ENCODE data around the gene RPTOR. TPM values are rescaled to one million over a fixed set of nuclear protein-coding genes. Genes with fewer than 3 reads are reported as not detected.

RPTOR gene
- total and polyA plus RNA-seq, 2 donors = 8.1 to 10.3 TPM

- whole genome bisulfite sequencing = 43% methylated on average over 28 of the region's 28 CpGs
These were observed 303.0 kb downstream of the RPTOR start for GRCh38 chr17:80847496-80848230.

DNA sequence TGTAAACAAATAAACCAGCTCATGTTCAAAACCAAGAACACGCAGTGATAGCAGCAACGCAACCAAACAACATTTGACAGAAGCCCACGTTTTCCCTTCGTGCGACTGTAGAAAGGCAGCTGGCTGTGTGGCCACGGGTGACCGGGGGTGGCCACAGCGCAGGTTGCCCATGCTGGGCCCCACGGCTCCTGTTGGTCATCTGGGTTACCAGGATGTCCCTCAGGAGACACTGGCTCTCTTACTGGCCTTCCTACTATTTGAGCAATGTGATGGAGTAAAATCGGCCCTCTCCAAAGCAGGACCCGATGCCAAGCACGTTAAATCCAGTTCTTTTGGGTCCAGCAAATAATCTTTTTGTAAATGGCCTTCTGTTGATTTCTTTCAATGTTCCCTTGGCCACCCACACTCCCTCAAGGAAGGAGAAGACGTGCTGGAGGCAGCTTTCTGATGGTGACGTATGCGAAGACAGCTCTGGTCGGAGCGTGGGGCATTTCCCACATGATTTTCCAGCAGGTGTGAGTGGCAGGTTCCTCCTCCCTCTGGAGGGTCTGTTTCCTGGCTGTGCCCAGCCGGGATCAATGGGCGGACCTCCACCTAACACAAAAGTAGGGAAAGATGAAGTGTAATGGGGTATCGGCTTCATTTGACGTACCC lies 303.9 kb downstream of the RPTOR start:
- DNase-seq (ENCODE audit: low read depth in 6 of 9, low spot score in 9 of 9) = no peak
- H3K36me3 ChIP-seq (ENCODE audit: control insufficient read depth in 2 of 2, insufficient read depth in 2 of 2, low read length in 1 of 2) = peaks cover 30 to 64% of the 10 kb centered on the region in 2 donors

More at GRCh38 chr17:80847496-80848230, 303.0 kb downstream of the RPTOR start:
- Histone ChIP-seq H3K27me3 (ENCODE audit: control insufficient read depth in 2 of 2, insufficient read depth in 1 of 2, low read length in 1 of 2) (no peaks in the 10 kb centered on the region), H3K9me3 (ENCODE audit: control insufficient read depth in 2 of 2, insufficient read depth in 1 of 2, low read length in 1 of 2) (no peaks in the 10 kb centered on the region), H3K4me1 (ENCODE audit: control insufficient read depth in 2 of 2, insufficient read depth in 2 of 2, low read length in 2 of 2) (peaks cover 13 to 46% of the 10 kb centered on the region in 2 donors), H3K27ac (ENCODE audit: low read depth in 1 of 2, low read length in 1 of 2) (peak overlapping the region in 1 of 2 donors; percentile 48), H3K4me3 (ENCODE audit: low read length in 2 of 2) (no peak overlapping the region), H3K36me3 (ENCODE audit: control insufficient read depth in 2 of 2, insufficient read depth in 2 of 2, low read length in 1 of 2) (peaks cover 28 to 56% of the 10 kb centered on the region in 2 donors)
- peak in 5 of 9 donors; percentile 42 to 73 (median 54) for DNase-seq (ENCODE audit: low read depth in 6 of 9, low spot score in 9 of 9)

GRCh38 chr17:80849119-80849518 lies 304.5 kb downstream of the RPTOR start:
- Histone ChIP-seq H3K4me1 (ENCODE audit: control insufficient read depth in 2 of 2, insufficient read depth in 2 of 2, low read length in 2 of 2) (peaks cover 13 to 45% of the 10 kb centered on the region in 2 donors), H3K9me3 (ENCODE audit: control insufficient read depth in 2 of 2, insufficient read depth in 1 of 2, low read length in 1 of 2) (no peaks in the 10 kb centered on the region), H3K36me3 (ENCODE audit: control insufficient read depth in 2 of 2, insufficient read depth in 2 of 2, low read length in 1 of 2) (peaks cover 27 to 66% of the 10 kb centered on the region in 2 donors), H3K27me3 (ENCODE audit: control insufficient read depth in 2 of 2, insufficient read depth in 1 of 2, low read length in 1 of 2) (no peaks in the 10 kb centered on the region), H3K4me3 (ENCODE audit: low read length in 2 of 2) (no peak overlapping the region), H3K27ac (ENCODE audit: low read depth in 1 of 2, low read length in 1 of 2) (no peak overlapping the region)
- no peak for DNase-seq (ENCODE audit: low read depth in 6 of 9, low spot score in 9 of 9)
- 98% methylated on average over 12 of the region's 12 CpGs for WGBS

More for the DNA sequence above, 303.9 kb downstream of the RPTOR start:
- Histone ChIP-seq H3K4me3 (ENCODE audit: low read length in 2 of 2) (no peak overlapping the region), H3K9me3 (ENCODE audit: control insufficient read depth in 2 of 2, insufficient read depth in 1 of 2, low read length in 1 of 2) (no peaks in the 10 kb centered on the region), H3K27ac (ENCODE audit: low read depth in 1 of 2, low read length in 1 of 2) (no peak overlapping the region), H3K27me3 (ENCODE audit: control insufficient read depth in 2 of 2, insufficient read depth in 1 of 2, low read length in 1 of 2) (no peaks in the 10 kb centered on the region), H3K4me1 (ENCODE audit: control insufficient read depth in 2 of 2, insufficient read depth in 2 of 2, low read length in 2 of 2) (peaks cover 13 to 46% of the 10 kb centered on the region in 2 donors)
- WGBS = 99% methylated on average over 21 of the region's 21 CpGs

DNA sequence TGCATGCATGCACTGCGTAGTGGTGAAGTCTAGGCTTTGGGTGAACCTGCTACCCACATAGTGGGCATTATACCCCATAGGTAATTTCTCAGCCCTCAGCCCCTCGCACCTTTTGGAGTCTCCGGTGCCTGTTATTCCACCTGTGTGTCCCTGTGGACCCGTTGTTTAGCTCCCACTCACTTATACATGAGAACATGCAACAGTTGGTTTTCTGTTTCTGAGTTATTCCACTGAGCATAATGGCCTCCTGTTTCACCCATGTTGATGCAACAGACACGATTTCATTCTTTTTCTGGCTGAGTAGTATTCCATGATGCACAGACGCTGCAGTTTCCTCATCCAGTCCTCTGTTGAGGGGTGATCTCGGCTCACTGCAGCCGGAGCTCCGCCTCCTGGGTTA lies 305.5 kb downstream of the RPTOR start:
- Histone ChIP-seq H3K4me1 (ENCODE audit: control insufficient read depth in 2 of 2, insufficient read depth in 2 of 2, low read length in 2 of 2) (peaks cover 10 to 35% of the 10 kb centered on the region in 2 donors), H3K9me3 (ENCODE audit: control insufficient read depth in 2 of 2, insufficient read depth in 1 of 2, low read length in 1 of 2) (no peaks in the 10 kb centered on the region), H3K36me3 (ENCODE audit: control insufficient read depth in 2 of 2, insufficient read depth in 2 of 2, low read length in 1 of 2) (peaks cover 31 to 61% of the 10 kb centered on the region in 2 donors), H3K27me3 (ENCODE audit: control insufficient read depth in 2 of 2, insufficient read depth in 1 of 2, low read length in 1 of 2) (no peaks in the 10 kb centered on the region), H3K4me3 (ENCODE audit: low read length in 2 of 2) (no peak overlapping the region), H3K27ac (ENCODE audit: low read depth in 1 of 2, low read length in 1 of 2) (no peak overlapping the region)
- DNase-seq (ENCODE audit: low read depth in 6 of 9, low spot score in 9 of 9) = no peak
- WGBS = 93% methylated on average over 9 of the region's 9 CpGs

DNA sequence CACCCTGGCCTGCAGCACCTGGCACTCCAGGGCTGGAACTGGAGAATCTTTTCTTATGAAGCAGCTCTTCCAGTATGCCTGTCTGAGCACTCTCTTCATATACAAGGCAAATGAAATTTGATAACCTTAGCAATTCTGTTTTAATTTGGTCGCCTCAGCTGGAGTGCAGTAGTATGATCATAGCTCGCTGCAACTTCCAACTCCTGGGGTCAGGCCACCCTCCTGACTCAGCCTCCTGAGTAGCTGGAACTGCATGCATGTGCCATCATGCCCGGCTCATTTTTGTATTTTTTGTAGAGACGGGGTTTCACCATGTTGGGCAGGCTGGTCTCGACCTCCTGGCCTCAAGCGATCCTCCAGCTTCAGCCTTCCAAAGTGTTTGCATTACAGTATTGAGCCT lies 306.2 kb downstream of the RPTOR start:
- Histone ChIP-seq H3K36me3 (ENCODE audit: control insufficient read depth in 2 of 2, insufficient read depth in 2 of 2, low read length in 1 of 2) (peaks cover 37 to 67% of the 10 kb centered on the region in 2 donors), H3K27ac (ENCODE audit: low read depth in 1 of 2, low read length in 1 of 2) (no peak overlapping the region), H3K4me3 (ENCODE audit: low read length in 2 of 2) (no peak overlapping the region), H3K4me1 (ENCODE audit: control insufficient read depth in 2 of 2, insufficient read depth in 2 of 2, low read length in 2 of 2) (peaks cover 8 to 28% of the 10 kb centered on the region in 2 donors), H3K9me3 (ENCODE audit: control insufficient read depth in 2 of 2, insufficient read depth in 1 of 2, low read length in 1 of 2) (no peaks in the 10 kb centered on the region), H3K27me3 (ENCODE audit: control insufficient read depth in 2 of 2, insufficient read depth in 1 of 2, low read length in 1 of 2) (no peaks in the 10 kb centered on the region)
- WGBS = 80% methylated on average over 6 of the region's 6 CpGs
- DNase-seq (ENCODE audit: low read depth in 6 of 9, low spot score in 9 of 9) = no peak

- Histone ChIP-seq H3K4me1 (ENCODE audit: control insufficient read depth in 2 of 2, insufficient read depth in 2 of 2, low read length in 2 of 2) (peaks cover 8 to 24% of the 10 kb centered on the region in 2 donors), H3K27me3 (ENCODE audit: control insufficient read depth in 2 of 2, insufficient read depth in 1 of 2, low read length in 1 of 2) (no peaks in the 10 kb centered on the region), H3K9me3 (ENCODE audit: control insufficient read depth in 2 of 2, insufficient read depth in 1 of 2, low read length in 1 of 2) (no peaks in the 10 kb centered on the region), H3K27ac (ENCODE audit: low read depth in 1 of 2, low read length in 1 of 2) (no peak overlapping the region), H3K36me3 (ENCODE audit: control insufficient read depth in 2 of 2, insufficient read depth in 2 of 2, low read length in 1 of 2) (peaks cover 35 to 67% of the 10 kb centered on the region in 2 donors), H3K4me3 (ENCODE audit: low read length in 2 of 2) (no peak overlapping the region)
- 98% methylated on average over 17 of the region's 17 CpGs for WGBS
- no peak for DNase-seq (ENCODE audit: low read depth in 6 of 9, low spot score in 9 of 9)
These were observed 306.8 kb downstream of the RPTOR start for GRCh38 chr17:80851277-80851925.

- 97% methylated on average over 11 of the region's 11 CpGs for WGBS
- Histone ChIP-seq H3K4me1 (ENCODE audit: control insufficient read depth in 2 of 2, insufficient read depth in 2 of 2, low read length in 2 of 2) (peaks cover 4 to 18% of the 10 kb centered on the region in 2 donors), H3K27ac (ENCODE audit: low read depth in 1 of 2, low read length in 1 of 2) (no peak overlapping the region), H3K9me3 (ENCODE audit: control insufficient read depth in 2 of 2, insufficient read depth in 1 of 2, low read length in 1 of 2) (no peaks in the 10 kb centered on the region), H3K4me3 (ENCODE audit: low read length in 2 of 2) (no peak overlapping the region), H3K27me3 (ENCODE audit: control insufficient read depth in 2 of 2, insufficient read depth in 1 of 2, low read length in 1 of 2) (no peaks in the 10 kb centered on the region), H3K36me3 (ENCODE audit: control insufficient read depth in 2 of 2, insufficient read depth in 2 of 2, low read length in 1 of 2) (peaks cover 32 to 70% of the 10 kb centered on the region in 2 donors)
- DNase-seq (ENCODE audit: low read depth in 6 of 9, low spot score in 9 of 9) = no peak
These were observed 307.9 kb downstream of the RPTOR start for GRCh38 chr17:80852476-80853015.

GRCh38 chr17:80853076-80853475 lies 308.4 kb downstream of the RPTOR start:
- Histone ChIP-seq H3K27ac (ENCODE audit: low read depth in 1 of 2, low read length in 1 of 2) (no peak overlapping the region), H3K4me3 (ENCODE audit: low read length in 2 of 2) (no peak overlapping the region), H3K27me3 (ENCODE audit: control insufficient read depth in 2 of 2, insufficient read depth in 1 of 2, low read length in 1 of 2) (no peaks in the 10 kb centered on the region), H3K36me3 (ENCODE audit: control insufficient read depth in 2 of 2, insufficient read depth in 2 of 2, low read length in 1 of 2) (peaks cover 36 to 71% of the 10 kb centered on the region in 2 donors), H3K4me1 (ENCODE audit: control insufficient read depth in 2 of 2, insufficient read depth in 2 of 2, low read length in 2 of 2) (peaks cover 0 to 13% of the 10 kb centered on the region in 2 donors), H3K9me3 (ENCODE audit: control insufficient read depth in 2 of 2, insufficient read depth in 1 of 2, low read length in 1 of 2) (no peaks in the 10 kb centered on the region)
- no peak for DNase-seq (ENCODE audit: low read depth in 6 of 9, low spot score in 9 of 9)
- 87% methylated on average over 16 of the region's 16 CpGs for WGBS

Measured in thymus (tissue), 11 donors.